GM12875 (cell line): Measurements from ENCODE around the gene C2CD3.
A peak's percentile ranks its signal among the peaks of the same experiment; 100 is the strongest.
"Not testable (repeated sequence)": the region's sequence is repeated elsewhere in the genome, so short reads cannot be mapped to it uniquely, and the experiment has no call there.

ENCODE experiments used
- H3K4me3 ChIP-seq: one replicate; pipeline ENCODE4 v1.5.1; 2011; ENCODE audit warnings: low read depth, low read length, control low read depth
- CTCF ChIP-seq: IDR thresholded peaks from 2 replicates; pipeline ENCODE4 v1.5.1; 2011; ENCODE audit warnings: low read depth, mild to moderate bottlenecking, control low read depth, inconsistent platforms, low read length, moderate library complexity, borderline replicate concordance; ENCODE audit not compliant: insufficient read depth

C2CD3 gene

GRCh38 chr11:73995731-73996130, 175.1 kb downstream of the C2CD3 start:
- no peak for TF ChIP-seq CTCF

GRCh38 chr11:73995247-73995646, 175.6 kb downstream of the C2CD3 start:
- no peak for TF ChIP-seq CTCF

More at GRCh38 chr11:73995731-73996130, 175.1 kb downstream of the C2CD3 start:
- H3K4me3 ChIP-seq, result no peak overlapping the region

GRCh38 chr11:73991471-73992006, 179.3 kb downstream of the C2CD3 start:
- TF ChIP-seq CTCF, result no peak
- H3K4me3 ChIP-seq, result peak overlapping the region; percentile 24

More at GRCh38 chr11:73995247-73995646, 175.6 kb downstream of the C2CD3 start:
- H3K4me3 ChIP-seq, result no peak overlapping the region

GRCh38 chr11:73990730-73991129, 180.1 kb downstream of the C2CD3 start:
- TF ChIP-seq CTCF, result no peak
- no peak overlapping the region for H3K4me3 ChIP-seq

GRCh38 chr11:73989156-73989555, 181.6 kb downstream of the C2CD3 start:
- H3K4me3 ChIP-seq, result no peak overlapping the region
- no peak for TF ChIP-seq CTCF

GRCh38 chr11:73988227-73988626, 182.6 kb downstream of the C2CD3 start:
- no peak for TF ChIP-seq CTCF
- H3K4me3 ChIP-seq, result no peak overlapping the region

GRCh38 chr11:73985661-73986060, 185.1 kb downstream of the C2CD3 start:
- not testable (repeated sequence) for H3K4me3 ChIP-seq
